GM21529 (cell line): ENCODE results near the gene KCNE3.
"Not testable (repeated sequence)": the region's sequence is repeated elsewhere in the genome, so short reads cannot be mapped to it uniquely, and the experiment has no call there.

Experiments used
- ATAC-seq: cut with Tn5 transposase; IDR thresholded peaks from one replicate; pipeline ENCODE4 v1.9.1; 2021; ENCODE audit not compliant: unreplicated experiment

Gene KCNE3

GRCh38 chr11:74444173-74444826 lies 23.0 kb downstream of the KCNE3 start:
- ATAC-seq, result no peak

DNA sequence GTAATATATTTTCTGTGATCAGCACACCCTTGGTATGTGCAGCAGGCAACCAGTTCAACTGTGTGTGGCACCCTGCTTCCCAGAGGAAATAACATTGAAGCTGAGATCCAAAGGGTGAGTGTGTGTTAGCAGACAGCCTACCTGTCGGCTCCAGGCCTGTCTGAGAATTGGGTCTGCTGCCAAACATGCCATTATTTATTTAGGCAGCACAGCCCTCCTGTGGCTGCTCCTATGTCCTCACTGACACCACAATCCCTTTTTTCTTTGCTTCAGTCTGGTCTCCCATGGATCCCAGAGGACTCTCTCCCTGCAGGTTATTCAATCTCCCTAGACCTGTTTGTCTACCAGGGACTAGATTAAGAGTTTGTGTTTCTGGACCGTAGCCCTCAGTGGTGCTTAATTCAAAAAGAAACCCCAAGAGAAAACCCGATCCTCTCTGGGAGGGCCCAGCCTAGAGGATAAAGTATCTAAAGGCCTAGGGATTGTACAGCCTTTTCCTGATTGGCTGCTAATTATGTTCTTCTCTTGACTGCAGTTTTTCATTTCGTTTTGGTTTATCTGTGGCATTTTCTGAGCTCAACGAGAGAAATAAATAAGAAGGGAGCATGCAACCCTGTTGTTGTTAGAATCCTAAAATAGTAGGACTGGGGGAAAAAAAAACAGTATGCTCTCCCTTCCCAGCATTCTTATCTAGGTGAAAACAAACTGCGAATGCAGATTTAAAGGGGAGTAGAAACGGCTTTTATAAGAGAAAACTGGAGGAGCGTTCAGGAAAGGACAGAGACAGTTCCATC lies 24.1 kb downstream of the KCNE3 start:
- ATAC-seq, result no peak

DNA sequence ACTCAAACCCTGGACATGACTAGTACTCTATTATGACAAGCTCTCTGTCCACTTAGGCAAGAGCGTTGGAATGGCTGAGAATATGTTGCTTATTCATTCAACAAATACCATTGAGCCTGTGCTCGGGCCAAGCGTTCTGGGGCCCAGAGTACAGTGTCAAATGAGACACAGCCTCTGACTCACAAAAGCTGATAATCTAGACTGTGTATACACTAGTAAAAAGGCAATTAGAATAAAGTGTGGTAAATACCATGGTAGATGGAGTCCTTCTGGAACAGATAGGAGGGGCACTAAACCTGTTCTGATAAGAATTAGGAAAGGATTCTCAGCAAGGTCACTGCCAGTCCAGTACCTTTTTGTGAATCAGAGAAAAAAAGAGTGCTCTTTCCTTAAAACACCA lies 24.7 kb downstream of the KCNE3 start:
- no peak for ATAC-seq

- no peak for ATAC-seq
Observed at GRCh38 chr11:74438681-74439080, 28.7 kb downstream of the KCNE3 start.

DNA sequence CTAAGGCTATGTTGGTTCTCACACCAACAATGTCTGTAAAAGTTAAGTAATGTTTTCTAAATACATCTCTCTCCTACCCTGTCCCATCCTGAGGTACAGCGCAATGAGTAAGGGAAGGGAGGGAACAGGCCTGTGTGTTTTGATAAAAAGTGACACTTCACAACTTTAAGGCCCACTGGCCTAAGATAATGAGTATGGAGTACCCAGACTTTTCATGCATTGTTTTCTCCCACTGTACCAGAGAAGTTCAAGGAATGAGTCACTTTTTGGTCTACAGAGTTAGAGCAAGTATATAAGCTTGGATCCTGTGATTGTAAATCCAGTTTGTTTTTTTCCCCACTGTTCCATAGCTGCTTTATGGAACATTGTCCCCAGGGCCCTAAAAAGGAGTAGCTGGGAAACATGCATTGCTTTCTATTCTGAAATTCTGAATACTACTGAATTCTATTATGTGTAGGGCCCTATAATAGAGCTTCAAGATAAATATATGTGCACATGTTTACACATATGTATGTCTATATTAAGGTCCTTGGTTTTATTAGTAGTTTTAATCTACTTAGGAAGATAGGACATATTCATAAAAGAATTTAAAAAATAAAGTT lies 29.8 kb downstream of the KCNE3 start:
- no peak for ATAC-seq

- ATAC-seq, result no peak
Observed at GRCh38 chr11:74434528-74434927, 32.8 kb downstream of the KCNE3 start.

DNA sequence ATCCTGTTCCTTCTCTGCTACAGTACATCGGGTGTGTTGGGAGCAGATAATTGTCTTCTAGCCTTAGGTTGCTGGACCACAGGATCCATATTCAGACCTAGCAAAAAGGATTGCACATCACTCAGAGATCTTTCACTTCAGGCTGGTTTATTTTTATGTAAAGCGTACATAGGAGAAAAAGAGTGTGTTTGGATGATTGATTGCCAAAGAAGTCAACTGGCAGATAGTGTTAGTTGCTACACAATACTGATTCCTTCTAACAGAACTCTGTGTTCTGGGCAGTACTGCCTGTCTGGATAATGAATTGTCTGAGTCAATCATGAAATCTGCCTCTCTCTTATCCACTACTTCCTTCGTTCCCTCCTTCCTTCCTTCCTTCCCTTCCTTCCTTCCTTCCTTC lies 38.1 kb downstream of the KCNE3 start:
- no peak for ATAC-seq

DNA sequence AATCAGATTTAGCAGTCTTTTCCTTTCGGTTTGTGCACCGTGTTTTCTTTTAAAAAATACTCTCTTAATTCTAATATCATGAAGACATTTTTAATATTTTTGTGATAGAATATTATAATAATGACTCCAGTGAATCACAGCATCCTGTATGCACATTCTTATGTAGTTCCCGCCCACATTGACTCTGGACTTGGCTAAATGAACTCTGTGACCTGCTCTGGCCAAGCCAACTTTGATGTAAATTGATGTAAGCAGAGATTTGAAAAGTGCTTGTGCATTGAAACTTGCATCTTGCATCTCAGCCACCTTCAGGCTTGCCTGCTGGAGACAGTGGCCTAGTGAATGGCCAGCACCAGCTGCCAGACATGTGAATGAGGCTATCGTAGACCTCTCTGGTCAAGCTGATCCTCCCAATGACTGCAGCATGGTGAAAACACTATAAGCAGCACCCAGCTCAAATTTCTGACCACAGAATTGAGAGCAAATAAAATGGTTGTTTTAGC lies 39.9 kb downstream of the KCNE3 start:
- ATAC-seq, result no peak

DNA sequence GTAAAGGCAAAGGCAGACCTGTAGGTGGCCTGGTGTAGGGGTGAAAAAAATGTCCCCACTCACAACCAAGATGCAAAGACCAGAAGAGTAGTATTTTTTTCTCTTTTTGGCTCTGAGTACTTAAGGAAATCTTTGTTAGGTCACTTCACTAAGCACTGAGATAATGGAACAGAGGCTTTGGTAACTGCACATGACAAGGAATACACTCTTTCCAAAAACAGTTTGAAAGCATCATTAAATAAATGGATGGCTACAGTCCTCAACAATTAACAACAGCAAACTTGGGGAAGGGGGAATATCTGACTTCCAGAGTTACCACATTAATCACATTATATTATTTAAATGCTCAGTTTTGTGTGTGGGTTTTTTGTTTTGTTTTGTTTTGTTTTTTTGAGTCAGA lies 42.2 kb downstream of the KCNE3 start:
- ATAC-seq, result no peak

- no peak for ATAC-seq
Observed at GRCh38 chr11:74418509-74418895, 48.8 kb downstream of the KCNE3 start.

GRCh38 chr11:74417860-74418508 lies 49.4 kb downstream of the KCNE3 start:
- no peak for ATAC-seq

- ATAC-seq, result no peak
Observed at GRCh38 chr11:74417379-74417804, 50.0 kb downstream of the KCNE3 start.

DNA sequence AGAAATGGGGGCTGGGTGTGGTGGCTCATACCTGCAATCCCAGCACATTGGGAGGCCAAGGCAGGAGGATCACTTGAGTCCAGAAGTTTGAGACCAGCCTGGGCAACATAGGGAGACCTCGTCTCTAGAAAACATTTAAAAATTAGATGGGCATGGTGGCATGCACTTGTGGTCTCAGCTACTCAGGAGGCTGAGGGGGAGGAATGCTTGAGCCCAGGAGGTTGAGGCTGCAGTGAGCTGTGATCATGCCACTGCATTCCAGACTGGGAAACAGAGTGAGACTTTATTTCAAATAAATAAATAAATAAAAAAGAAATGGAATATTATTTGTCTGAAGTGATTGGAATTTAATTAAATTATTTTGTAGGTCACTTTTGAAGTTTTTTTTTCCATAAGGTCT lies 50.4 kb downstream of the KCNE3 start:
- ATAC-seq, result not testable (repeated sequence)

DNA sequence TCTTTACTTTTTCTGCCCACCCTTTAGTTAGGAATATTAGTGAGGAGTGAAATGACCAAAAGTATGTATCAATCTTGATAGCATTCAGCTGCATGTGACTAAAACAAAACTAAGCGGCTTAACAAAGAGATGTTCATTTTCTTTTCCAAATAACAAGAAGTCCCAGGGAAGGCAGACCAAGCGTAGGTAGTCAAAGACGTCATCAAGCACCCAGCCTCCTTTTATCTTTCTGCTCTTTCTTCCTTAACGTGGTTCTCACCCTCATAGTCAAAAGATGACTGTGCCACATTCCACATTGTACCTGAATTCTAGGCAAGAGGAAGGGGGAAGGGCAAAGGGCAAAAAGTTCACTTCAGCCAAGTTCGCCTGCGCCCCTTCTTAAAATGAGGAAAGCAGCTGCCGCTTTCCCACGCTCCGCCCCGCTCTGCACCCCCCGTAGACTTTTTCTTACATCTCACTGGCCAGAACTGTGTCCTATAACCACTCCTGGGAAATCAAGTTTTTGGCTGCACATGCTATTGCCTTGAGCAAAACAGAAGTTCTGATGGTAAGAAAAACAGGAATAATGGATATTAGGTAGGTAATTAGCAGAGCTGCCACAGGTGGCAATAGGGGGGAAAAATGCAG lies 54.5 kb downstream of the KCNE3 start:
- no peak for ATAC-seq

DNA sequence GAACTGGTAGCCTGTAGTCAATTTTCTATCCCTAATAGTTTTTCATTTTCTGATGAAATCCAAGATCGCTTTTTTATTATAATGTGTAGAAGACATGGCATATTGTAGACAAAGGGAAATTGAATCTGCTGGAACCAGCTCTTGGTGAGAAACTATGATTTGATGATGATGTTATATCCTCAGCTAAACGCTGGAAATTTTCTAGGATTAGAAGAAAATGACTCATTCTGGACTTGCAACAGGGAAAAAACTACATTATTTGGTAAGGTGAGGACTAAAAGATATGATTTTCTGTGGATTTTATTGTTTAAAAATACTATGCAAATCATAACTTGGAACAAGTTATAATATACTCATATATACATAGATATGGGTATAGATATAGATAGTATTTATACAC lies 55.0 kb downstream of the KCNE3 start:
- ATAC-seq, result no peak

DNA sequence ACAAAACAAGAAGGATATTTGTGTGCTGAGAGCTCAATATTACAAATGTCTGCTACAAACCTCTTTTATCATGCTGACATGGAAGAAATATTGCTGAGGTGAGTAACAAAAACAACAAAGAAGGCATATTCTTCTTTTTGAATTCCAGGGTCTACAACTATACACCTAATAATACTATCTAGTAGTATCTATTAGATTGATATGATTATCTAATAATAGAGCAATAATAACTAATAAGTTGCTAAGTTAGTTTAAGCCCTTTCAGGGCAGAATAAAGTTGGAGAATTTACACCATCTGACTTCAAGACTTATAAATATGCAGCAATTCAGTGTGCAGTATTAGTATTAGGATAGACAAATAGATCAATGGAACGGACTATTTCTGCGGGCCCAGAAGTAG lies 57.7 kb downstream of the KCNE3 start:
- ATAC-seq, result no peak
